ENCODE measurements around the gene SHQ1.
A peak's percentile ranks its signal among the peaks of the same experiment; 100 is the strongest.

The SHQ1 gene

GRCh38 chr3:72848703-72849081 lies 447 bp upstream of the SHQ1 start:
- peak; percentile 32 for DNase-seq (ENCODE audit: low spot score)

GRCh38 chr3:72847282-72847681 lies 963 bp downstream of the SHQ1 start:
- DNase-seq (ENCODE audit: low spot score) = no peak

- no peak for DNase-seq (ENCODE audit: low spot score)
These were observed 2.1 kb downstream of the SHQ1 start for GRCh38 chr3:72846166-72846565.

- DNase-seq (ENCODE audit: low spot score) = no peak
These were observed 3.7 kb downstream of the SHQ1 start for GRCh38 chr3:72844436-72844993.

GRCh38 chr3:72839057-72839456 lies 9.2 kb downstream of the SHQ1 start:
- DNase-seq (ENCODE audit: low spot score) = no peak

GRCh38 chr3:72836923-72837322 lies 11.3 kb downstream of the SHQ1 start:
- no peak for DNase-seq (ENCODE audit: low spot score)

GRCh38 chr3:72836416-72836815 lies 11.8 kb downstream of the SHQ1 start:
- DNase-seq (ENCODE audit: low spot score) = no peak

GRCh38 chr3:72830452-72831223 lies 17.6 kb downstream of the SHQ1 start:
- no peak for DNase-seq (ENCODE audit: low spot score)

GRCh38 chr3:72829701-72830100 lies 18.5 kb downstream of the SHQ1 start:
- no peak for DNase-seq (ENCODE audit: low spot score)

GRCh38 chr3:72821161-72821781 lies 27.0 kb downstream of the SHQ1 start:
- no peak for DNase-seq (ENCODE audit: low spot score)

GRCh38 chr3:72820415-72820814 lies 27.8 kb downstream of the SHQ1 start:
- no peak for DNase-seq (ENCODE audit: low spot score)

- no peak for DNase-seq (ENCODE audit: low spot score)
These were observed 29.3 kb downstream of the SHQ1 start for GRCh38 chr3:72818905-72819304.

GRCh38 chr3:72818092-72818773 lies 30.0 kb downstream of the SHQ1 start:
- no peak for DNase-seq (ENCODE audit: low spot score)

GRCh38 chr3:72816862-72817355 lies 31.3 kb downstream of the SHQ1 start:
- no peak for DNase-seq (ENCODE audit: low spot score)

GRCh38 chr3:72814308-72814707 lies 33.9 kb downstream of the SHQ1 start:
- no peak for DNase-seq (ENCODE audit: low spot score)

- DNase-seq (ENCODE audit: low spot score) = no peak
These were observed 36.0 kb downstream of the SHQ1 start for GRCh38 chr3:72812201-72812600.

- no peak for DNase-seq (ENCODE audit: low spot score)
These were observed 36.7 kb downstream of the SHQ1 start for GRCh38 chr3:72811571-72811970.

- no peak for DNase-seq (ENCODE audit: low spot score)
These were observed 37.4 kb downstream of the SHQ1 start for GRCh38 chr3:72810659-72811434.

- no peak for DNase-seq (ENCODE audit: low spot score)
These were observed 38.2 kb downstream of the SHQ1 start for GRCh38 chr3:72810063-72810462.

- DNase-seq (ENCODE audit: low spot score) = no peak
These were observed 43.9 kb downstream of the SHQ1 start for GRCh38 chr3:72804361-72804760.

GRCh38 chr3:72803573-72803972 lies 44.7 kb downstream of the SHQ1 start:
- DNase-seq (ENCODE audit: low spot score) = no peak

GRCh38 chr3:72802001-72802400 lies 46.2 kb downstream of the SHQ1 start:
- no peak for DNase-seq (ENCODE audit: low spot score)
